Stomach smooth muscle (tissue), 2 donors: Measurements from ENCODE around the gene GPR107.

ENCODE experiments used
- H3K27ac ChIP-seq: one replicate; pipeline ENCODE4 v1.7.0; 2013; ENCODE audit warnings: mild to moderate bottlenecking, low read length, inconsistent platforms
- H3K27me3 ChIP-seq, 2 donors: one replicate each; pipeline ENCODE4 v1.7.0; 2013; ENCODE audit warnings: low read length in 2 of 2; ENCODE audit not compliant: insufficient read depth in 2 of 2, control insufficient read depth in 1 of 2
- H3K36me3 ChIP-seq, 2 donors: one replicate each; pipeline ENCODE4 v1.7.0; 2013; ENCODE audit warnings: low read length in 2 of 2; ENCODE audit not compliant: control insufficient read depth in 2 of 2, insufficient read depth in 2 of 2
- H3K4me1 ChIP-seq: one replicate; pipeline ENCODE4 v1.7.0; 2013; ENCODE audit warnings: low read length; ENCODE audit not compliant: control insufficient read depth, insufficient read depth
- H3K4me3 ChIP-seq, 2 donors: one replicate each; pipeline ENCODE4 v1.7.0; 2013; ENCODE audit warnings: low read length in 2 of 2
- H3K9ac ChIP-seq, 2 donors: one replicate each; pipeline ENCODE4 v1.7.0; 2013; ENCODE audit warnings: low read length in 2 of 2, mild to moderate bottlenecking in 1 of 2
- H3K9me3 ChIP-seq, 2 donors: one replicate each; pipeline ENCODE4 v1.7.0; 2013; ENCODE audit warnings: low read length in 2 of 2; ENCODE audit not compliant: control insufficient read depth in 2 of 2
- donor health status: healthy.
- donor health status: Pancreatic carcinoma.

Gene GPR107

GRCh38 chr9:130175355-130175754, 121.6 kb downstream of the GPR107 start:
- peaks cover 63% of the 10 kb centered on the region for H3K4me1 ChIP-seq
- peak overlapping the region in 1 of 2 donors; percentile 88 for H3K4me3 ChIP-seq
- H3K9ac ChIP-seq, result peak overlapping the region; percentile 60 to 61
- H3K9me3 ChIP-seq, result no peaks in the 10 kb centered on the region
- H3K27me3 ChIP-seq, result no peaks in the 10 kb centered on the region
- peak overlapping the region; percentile 98 for H3K27ac ChIP-seq
- no peaks in the 10 kb centered on the region for H3K36me3 ChIP-seq

- no peak overlapping the region for H3K4me3 ChIP-seq
- H3K27ac ChIP-seq, result peak overlapping the region; percentile 98
- no peaks in the 10 kb centered on the region for H3K27me3 ChIP-seq
Measured at GRCh38 chr9:130176760-130177159, 123.1 kb downstream of the GPR107 start.

GRCh38 chr9:130177898-130178805, 124.4 kb downstream of the GPR107 start:
- H3K9ac ChIP-seq, result peak overlapping the region; percentile 9 to 42
- H3K27me3 ChIP-seq, result no peaks in the 10 kb centered on the region
- H3K9me3 ChIP-seq, result no peaks in the 10 kb centered on the region
- peak overlapping the region; percentile 98 for H3K27ac ChIP-seq
- peaks cover 79% of the 10 kb centered on the region for H3K4me1 ChIP-seq
- H3K36me3 ChIP-seq, result no peaks in the 10 kb centered on the region
- H3K4me3 ChIP-seq, result peak overlapping the region in 1 of 2 donors; percentile 29

More at GRCh38 chr9:130176760-130177159, 123.1 kb downstream of the GPR107 start:
- no peaks in the 10 kb centered on the region for H3K36me3 ChIP-seq
- no peaks in the 10 kb centered on the region for H3K9me3 ChIP-seq
- H3K4me1 ChIP-seq, result peaks cover 70% of the 10 kb centered on the region
- H3K9ac ChIP-seq, result peak overlapping the region in 1 of 2 donors; percentile 21

- Histone ChIP-seq H3K4me3 (no peak overlapping the region), H3K27ac (peak overlapping the region; percentile 98), H3K27me3 (no peaks in the 10 kb centered on the region), H3K9ac (no peak overlapping the region), H3K36me3 (no peaks in the 10 kb centered on the region), H3K9me3 (no peaks in the 10 kb centered on the region), H3K4me1 (peaks cover 78% of the 10 kb centered on the region)
Measured at GRCh38 chr9:130179331-130179907, 125.7 kb downstream of the GPR107 start.

GRCh38 chr9:130180516-130180915, 126.8 kb downstream of the GPR107 start:
- Histone ChIP-seq H3K27me3 (no peaks in the 10 kb centered on the region), H3K9ac (peak overlapping the region; percentile 12 to 13), H3K36me3 (no peaks in the 10 kb centered on the region), H3K9me3 (no peaks in the 10 kb centered on the region), H3K4me3 (peak overlapping the region in 1 of 2 donors; percentile 29), H3K27ac (peak overlapping the region; percentile 98), H3K4me1 (peaks cover 79% of the 10 kb centered on the region)

GRCh38 chr9:130181678-130182380, 128.1 kb downstream of the GPR107 start:
- H3K9me3 ChIP-seq, result no peaks in the 10 kb centered on the region
- peaks cover 79% of the 10 kb centered on the region for H3K4me1 ChIP-seq
- peak overlapping the region; percentile 98 for H3K27ac ChIP-seq
- H3K9ac ChIP-seq, result no peak overlapping the region
- H3K36me3 ChIP-seq, result no peaks in the 10 kb centered on the region
- H3K27me3 ChIP-seq, result no peaks in the 10 kb centered on the region
- H3K4me3 ChIP-seq, result no peak overlapping the region

GRCh38 chr9:130182381-130182909, 128.7 kb downstream of the GPR107 start:
- peaks cover 77% of the 10 kb centered on the region for H3K4me1 ChIP-seq
- H3K27me3 ChIP-seq, result no peaks in the 10 kb centered on the region
- peak overlapping the region in 1 of 2 donors; percentile 62 for H3K9ac ChIP-seq
- peak overlapping the region in 1 of 2 donors; percentile 55 for H3K4me3 ChIP-seq
- no peaks in the 10 kb centered on the region for H3K36me3 ChIP-seq
- H3K9me3 ChIP-seq, result no peaks in the 10 kb centered on the region
- peak overlapping the region; percentile 98 for H3K27ac ChIP-seq

GRCh38 chr9:130183133-130183762, 129.5 kb downstream of the GPR107 start:
- H3K9ac ChIP-seq, result peak overlapping the region; percentile 17 to 62
- H3K36me3 ChIP-seq, result no peaks in the 10 kb centered on the region
- peak overlapping the region in 1 of 2 donors; percentile 55 for H3K4me3 ChIP-seq
- H3K9me3 ChIP-seq, result no peaks in the 10 kb centered on the region
- peaks cover 77% of the 10 kb centered on the region for H3K4me1 ChIP-seq
- peak overlapping the region; percentile 98 for H3K27ac ChIP-seq
- H3K27me3 ChIP-seq, result no peaks in the 10 kb centered on the region

GRCh38 chr9:130185017-130185416, 131.3 kb downstream of the GPR107 start:
- Histone ChIP-seq H3K4me1 (peaks cover 86% of the 10 kb centered on the region), H3K4me3 (peak overlapping the region; percentile 2 to 78), H3K27ac (peak overlapping the region; percentile 98), H3K9ac (peak overlapping the region; percentile 78 to 89), H3K36me3 (no peaks in the 10 kb centered on the region), H3K9me3 (no peaks in the 10 kb centered on the region), H3K27me3 (no peaks in the 10 kb centered on the region)

GRCh38 chr9:130185490-130186031, 131.9 kb downstream of the GPR107 start:
- H3K27ac ChIP-seq, result peak overlapping the region; percentile 98
- no peaks in the 10 kb centered on the region for H3K36me3 ChIP-seq
- H3K9me3 ChIP-seq, result no peaks in the 10 kb centered on the region
- no peaks in the 10 kb centered on the region for H3K27me3 ChIP-seq
- H3K4me1 ChIP-seq, result peaks cover 90% of the 10 kb centered on the region
- H3K9ac ChIP-seq, result peak overlapping the region; percentile 78 to 89
- peak overlapping the region; percentile 54 to 78 for H3K4me3 ChIP-seq
